GM12878 (cell line): ENCODE measurements around the gene HNMT. TPM values are rescaled to one million over a fixed set of nuclear protein-coding genes. Genes with fewer than 3 reads are reported as not detected.

ENCODE experiments used
- BACH1 ChIP-seq: fragments of 450-650 bp; IDR thresholded peaks from 2 replicates; pipeline ENCODE4 v1.6.1; 2017; ENCODE audit warnings: mild to moderate bottlenecking, borderline replicate concordance
- BCL11A ChIP-seq: IDR thresholded peaks from 2 replicates; pipeline ENCODE4 v1.6.1; 2011; ENCODE audit warnings: low read depth, low read length
- CBX3 ChIP-seq: fragments of 200-600 bp; sonication (generic); IDR thresholded peaks from 2 replicates; pipeline ENCODE4 v1.6.1; 2016; ENCODE audit warnings: low read depth, borderline replicate concordance
- CHD4 ChIP-seq: fragments of 200-600 bp; sonication (generic); IDR thresholded peaks from 2 replicates; pipeline ENCODE4 v1.6.1; 2016; ENCODE audit warnings: mild to moderate bottlenecking
- EED ChIP-seq: sonication (generic); IDR thresholded peaks from 2 replicates; pipeline ENCODE4 v1.6.1; 2016; ENCODE audit warnings: antibody characterized with exemption, low read depth
- ESRRA ChIP-seq: IDR thresholded peaks from 2 replicates; pipeline ENCODE4 v1.6.1; 2012; ENCODE audit warnings: mild to moderate bottlenecking, low read length, improper control_type of control experiment
- KDM1A ChIP-seq: fragments of 200-600 bp; sonication (generic); IDR thresholded peaks from 2 replicates; pipeline ENCODE4 v1.6.1; 2016; ENCODE audit warnings: borderline replicate concordance
- MEF2A ChIP-seq: IDR thresholded peaks from 2 replicates; pipeline ENCODE4 v1.6.1; 2011; ENCODE audit warnings: low read depth, mild to moderate bottlenecking, low read length, moderate library complexity; ENCODE audit not compliant: insufficient read depth
- POLR2A ChIP-seq: IDR thresholded peaks from 2 replicates; pipeline ENCODE4 v1.6.1; 2011; ENCODE audit warnings: low read depth, mild to moderate bottlenecking, low read length
- SIN3A ChIP-seq: IDR thresholded peaks from 2 replicates; pipeline ENCODE4 v1.6.1; 2012; ENCODE audit warnings: low read depth, low read length, improper control_type of control experiment
- SREBF2 ChIP-seq: IDR thresholded peaks from 2 replicates; pipeline ENCODE4 v1.6.1; 2012; ENCODE audit warnings: mild to moderate bottlenecking, low read length
- STAT1 ChIP-seq: fragments of 450-650 bp; conservative IDR thresholded peaks from 2 replicates; pipeline ENCODE4 v1.6.1; 2014; ENCODE audit warnings: antibody characterized with exemption, mild to moderate bottlenecking
- STAT3 ChIP-seq: IDR thresholded peaks from 2 replicates; pipeline ENCODE4 v1.6.1; 2011; ENCODE audit warnings: low read depth, low read length, improper control_type of control experiment
- SUPT20H ChIP-seq: IDR thresholded peaks from 2 replicates; pipeline ENCODE4 v1.6.1; 2011; ENCODE audit warnings: low read depth, mild to moderate bottlenecking, low read length, moderate library complexity, borderline replicate concordance; ENCODE audit not compliant: control insufficient read depth
- TAF1 ChIP-seq: IDR thresholded peaks from 2 replicates; pipeline ENCODE4 v1.6.1; 2011; ENCODE audit warnings: mild to moderate bottlenecking, low read depth, low read length, borderline replicate concordance
- TBL1XR1 ChIP-seq: IDR thresholded peaks from 2 replicates; pipeline ENCODE4 v1.6.1; 2012; ENCODE audit warnings: low read depth, low read length, improper control_type of control experiment
- TCF7 ChIP-seq: IDR thresholded peaks from 2 replicates; pipeline ENCODE4 v1.6.1; 2014; ENCODE audit warnings: antibody characterized with exemption, borderline replicate concordance
- polyA plus RNA-seq, 11 experiments: library from polyadenylated mRNA; depleted of rRNA in 4 of 11; unstranded in 6 of 11; stranded (reverse) in 5 of 11; fragments of >200 nt; fragmentation: Nextera tagmentation in 4 of 11; fragmentation: Illumina TruSeq in 1 of 11; extraction: Ambion mirVana in 4 of 11; extraction: Trizol in 1 of 11; gene quantifications; 1 replicate in 1 of 11; 2 replicates in 10 of 11; pipeline versions ENCODE4 v1.2.1 to v1.2.3, GENCODE V29; 2011 to 2016; ENCODE audit warnings: inconsistent platforms in 2 of 11, missing spikeins in 2 of 11, low read depth in 1 of 11
- total RNA-seq, 4 experiments: library from RNA; depleted of rRNA in 3 of 4; stranded (reverse); fragments of >200 nt in 3 of 4; fragmentation: Illumina TruSeq in 1 of 4; extraction: Trizol in 1 of 4; gene quantifications; 2 replicates each; pipeline versions ENCODE4 v1.2.1 to v1.2.3, GENCODE V29; 2013 to 2021
- TF ChIP-seq, protein P1 (sequence below): IDR thresholded peaks from 2 replicates; pipeline ENCODE4 v1.6.1; 2011; ENCODE audit warnings: borderline replicate concordance, low read depth, mild to moderate bottlenecking, moderate library complexity, mixed read lengths, low read length; ENCODE audit not compliant: insufficient read depth; ENCODE audit errors: extremely low read length
- TF ChIP-seq, protein P2 (sequence below): fragments of 450-650 bp; IDR thresholded peaks from 2 replicates; pipeline ENCODE4 v1.6.1; 2018; ENCODE audit warnings: borderline replicate concordance, mild to moderate bottlenecking; ENCODE audit not compliant: partially characterized antibody
- TF ChIP-seq, protein P3 (sequence below): IDR thresholded peaks from 2 replicates; pipeline ENCODE4 v1.6.1; 2012; ENCODE audit warnings: low read length, inconsistent platforms
- TF ChIP-seq, protein P4 (sequence below): fragments of 450-650 bp; IDR thresholded peaks from 2 replicates; pipeline ENCODE4 v1.6.1; 2016; ENCODE audit warnings: mild to moderate bottlenecking
- TF ChIP-seq, protein P5 (sequence below): fragments of 450-650 bp; IDR thresholded peaks from 2 replicates; pipeline ENCODE4 v1.6.1; 2017; ENCODE audit warnings: antibody characterized with exemption, mild to moderate bottlenecking, moderate library complexity

Gene HNMT
- total and polyA plus RNA-seq, 10 of the 15 experiments (the other 5 are each of a cell fraction or from before 2014, with no cell fraction given): not detected

DNA sequence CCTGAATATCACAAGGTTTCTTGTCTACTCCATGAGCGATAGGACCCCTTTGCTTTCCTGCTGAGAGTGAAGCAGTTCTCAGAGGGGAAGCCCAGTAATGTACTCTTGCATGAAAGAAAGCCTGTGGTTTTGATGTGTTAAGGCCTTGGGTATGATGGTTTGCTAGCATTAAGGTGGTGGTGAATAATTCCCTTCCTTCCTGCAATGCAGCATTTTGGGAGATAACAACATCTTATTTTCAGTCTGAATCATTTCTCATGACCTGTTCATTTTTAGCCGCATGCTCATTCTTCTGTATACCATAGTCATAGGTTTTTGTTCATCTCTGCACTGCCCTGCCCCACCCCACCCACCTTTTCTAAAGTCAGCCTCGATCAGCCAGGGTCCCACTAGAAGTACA is 66.2 kb downstream of the HNMT start (continued):
- no peak for TF ChIP-seq TBL1XR1
- no peak for TF ChIP-seq KDM1A
- no peak for TF ChIP-seq SUPT20H
- TF ChIP-seq CBX3: no peak
- no peak for TF ChIP-seq CHD4
- TF ChIP-seq, protein P1, sequence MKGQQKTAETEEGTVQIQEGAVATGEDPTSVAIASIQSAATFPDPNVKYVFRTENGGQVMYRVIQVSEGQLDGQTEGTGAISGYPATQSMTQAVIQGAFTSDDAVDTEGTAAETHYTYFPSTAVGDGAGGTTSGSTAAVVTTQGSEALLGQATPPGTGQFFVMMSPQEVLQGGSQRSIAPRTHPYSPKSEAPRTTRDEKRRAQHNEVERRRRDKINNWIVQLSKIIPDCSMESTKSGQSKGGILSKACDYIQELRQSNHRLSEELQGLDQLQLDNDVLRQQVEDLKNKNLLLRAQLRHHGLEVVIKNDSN: no peak
- TF ChIP-seq, protein P2, sequence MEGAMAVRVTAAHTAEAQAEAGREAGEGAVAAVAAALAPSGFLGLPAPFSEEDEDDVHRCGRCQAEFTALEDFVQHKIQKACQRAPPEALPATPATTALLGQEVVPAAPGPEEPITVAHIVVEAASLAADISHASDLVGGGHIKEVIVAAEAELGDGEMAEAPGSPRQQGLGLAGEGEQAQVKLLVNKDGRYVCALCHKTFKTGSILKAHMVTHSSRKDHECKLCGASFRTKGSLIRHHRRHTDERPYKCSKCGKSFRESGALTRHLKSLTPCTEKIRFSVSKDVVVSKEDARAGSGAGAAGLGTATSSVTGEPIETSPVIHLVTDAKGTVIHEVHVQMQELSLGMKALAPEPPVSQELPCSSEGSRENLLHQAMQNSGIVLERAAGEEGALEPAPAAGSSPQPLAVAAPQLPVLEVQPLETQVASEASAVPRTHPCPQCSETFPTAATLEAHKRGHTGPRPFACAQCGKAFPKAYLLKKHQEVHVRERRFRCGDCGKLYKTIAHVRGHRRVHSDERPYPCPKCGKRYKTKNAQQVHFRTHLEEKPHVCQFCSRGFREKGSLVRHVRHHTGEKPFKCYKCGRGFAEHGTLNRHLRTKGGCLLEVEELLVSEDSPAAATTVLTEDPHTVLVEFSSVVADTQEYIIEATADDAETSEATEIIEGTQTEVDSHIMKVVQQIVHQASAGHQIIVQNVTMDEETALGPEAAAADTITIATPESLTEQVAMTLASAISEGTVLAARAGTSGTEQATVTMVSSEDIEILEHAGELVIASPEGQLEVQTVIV: no peak
- TF ChIP-seq, protein P3, sequence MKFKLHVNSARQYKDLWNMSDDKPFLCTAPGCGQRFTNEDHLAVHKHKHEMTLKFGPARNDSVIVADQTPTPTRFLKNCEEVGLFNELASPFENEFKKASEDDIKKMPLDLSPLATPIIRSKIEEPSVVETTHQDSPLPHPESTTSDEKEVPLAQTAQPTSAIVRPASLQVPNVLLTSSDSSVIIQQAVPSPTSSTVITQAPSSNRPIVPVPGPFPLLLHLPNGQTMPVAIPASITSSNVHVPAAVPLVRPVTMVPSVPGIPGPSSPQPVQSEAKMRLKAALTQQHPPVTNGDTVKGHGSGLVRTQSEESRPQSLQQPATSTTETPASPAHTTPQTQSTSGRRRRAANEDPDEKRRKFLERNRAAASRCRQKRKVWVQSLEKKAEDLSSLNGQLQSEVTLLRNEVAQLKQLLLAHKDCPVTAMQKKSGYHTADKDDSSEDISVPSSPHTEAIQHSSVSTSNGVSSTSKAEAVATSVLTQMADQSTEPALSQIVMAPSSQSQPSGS: peak; percentile 35; the same call in 1 of the 2 replicates
- TF ChIP-seq BACH1: no peak
- 0 out of 2 replicates have a peak, but pooled peaks have one; percentile 37 for TF ChIP-seq BCL11A
- TF ChIP-seq ESRRA: no peak
- TF ChIP-seq EED: peak; percentile 64
- TF ChIP-seq POLR2A: no peak
- no peak for TF ChIP-seq STAT1
- TF ChIP-seq STAT3: no peak
- TF ChIP-seq SIN3A: no peak
- no peak for TF ChIP-seq MEF2A
- TF ChIP-seq, protein P4, sequence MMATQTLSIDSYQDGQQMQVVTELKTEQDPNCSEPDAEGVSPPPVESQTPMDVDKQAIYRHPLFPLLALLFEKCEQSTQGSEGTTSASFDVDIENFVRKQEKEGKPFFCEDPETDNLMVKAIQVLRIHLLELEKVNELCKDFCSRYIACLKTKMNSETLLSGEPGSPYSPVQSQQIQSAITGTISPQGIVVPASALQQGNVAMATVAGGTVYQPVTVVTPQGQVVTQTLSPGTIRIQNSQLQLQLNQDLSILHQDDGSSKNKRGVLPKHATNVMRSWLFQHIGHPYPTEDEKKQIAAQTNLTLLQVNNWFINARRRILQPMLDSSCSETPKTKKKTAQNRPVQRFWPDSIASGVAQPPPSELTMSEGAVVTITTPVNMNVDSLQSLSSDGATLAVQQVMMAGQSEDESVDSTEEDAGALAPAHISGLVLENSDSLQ: no peak
- no peak for TF ChIP-seq SREBF2
- no peak for TF ChIP-seq TCF7
- no peak for TF ChIP-seq TAF1
- TF ChIP-seq, protein P5, sequence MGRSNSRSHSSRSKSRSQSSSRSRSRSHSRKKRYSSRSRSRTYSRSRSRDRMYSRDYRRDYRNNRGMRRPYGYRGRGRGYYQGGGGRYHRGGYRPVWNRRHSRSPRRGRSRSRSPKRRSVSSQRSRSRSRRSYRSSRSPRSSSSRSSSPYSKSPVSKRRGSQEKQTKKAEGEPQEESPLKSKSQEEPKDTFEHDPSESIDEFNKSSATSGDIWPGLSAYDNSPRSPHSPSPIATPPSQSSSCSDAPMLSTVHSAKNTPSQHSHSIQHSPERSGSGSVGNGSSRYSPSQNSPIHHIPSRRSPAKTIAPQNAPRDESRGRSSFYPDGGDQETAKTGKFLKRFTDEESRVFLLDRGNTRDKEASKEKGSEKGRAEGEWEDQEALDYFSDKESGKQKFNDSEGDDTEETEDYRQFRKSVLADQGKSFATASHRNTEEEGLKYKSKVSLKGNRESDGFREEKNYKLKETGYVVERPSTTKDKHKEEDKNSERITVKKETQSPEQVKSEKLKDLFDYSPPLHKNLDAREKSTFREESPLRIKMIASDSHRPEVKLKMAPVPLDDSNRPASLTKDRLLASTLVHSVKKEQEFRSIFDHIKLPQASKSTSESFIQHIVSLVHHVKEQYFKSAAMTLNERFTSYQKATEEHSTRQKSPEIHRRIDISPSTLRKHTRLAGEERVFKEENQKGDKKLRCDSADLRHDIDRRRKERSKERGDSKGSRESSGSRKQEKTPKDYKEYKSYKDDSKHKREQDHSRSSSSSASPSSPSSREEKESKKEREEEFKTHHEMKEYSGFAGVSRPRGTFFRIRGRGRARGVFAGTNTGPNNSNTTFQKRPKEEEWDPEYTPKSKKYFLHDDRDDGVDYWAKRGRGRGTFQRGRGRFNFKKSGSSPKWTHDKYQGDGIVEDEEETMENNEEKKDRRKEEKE: no peak
